HepG2 (cell line): ENCODE results near the gene CA10. TPM values are rescaled to one million over a fixed set of nuclear protein-coding genes. Genes with fewer than 3 reads are reported as not detected.

Experiments
- ATAC-seq: fragments of 200-7000 bp; cut with Tn5 transposase; 3 replicates; pipeline ENCODE4 v1.9.1; 2020; ENCODE audit warnings: mild to moderate bottlenecking, moderate library complexity
- BruUV-seq: library from RNA; stranded (reverse); fragments of 400-500 nt; replicated peaks from 2 replicates; lab custom pipeline; 2021; lab: Mats Ljungman, UMichigan
- CTCF ChIA-PET: fragments of 300-600 bp; formaldehyde crosslinking; extraction: SDS; loops from one replicate; lab custom pipeline; 2021; ENCODE audit warnings: low total read pairs, inconsistent platforms, low intra/inter-chr PET ratio; lab: Yijun Ruan, JAX
- POLR2A ChIA-PET: fragments of 350-600 bp; sonication (Branson Sonifier 250); formaldehyde crosslinking; loops from one replicate; lab custom pipeline; 2020; ENCODE audit warnings: antibody characterized with exemption, inconsistent platforms; lab: Yijun Ruan, JAX
- DNase-seq: peaks from one replicate; pipeline ENCODE4 v3.0.0-alpha.2; 2015; ENCODE audit warnings: low spot score
- FAIRE-seq: peaks from 3 replicates; lab custom pipeline; 2011; peaks lifted over from hg19 to GRCh38; lab: Jason Lieb, UNC
- H2AFZ ChIP-seq: one replicate; pipeline ENCODE4 v1.6.1; 2011; ENCODE audit warnings: low read length, inconsistent platforms
- H3K27ac ChIP-seq: fragments of 300-600 bp; 3 replicates; pipeline ENCODE4 v1.8.0; 2011; ENCODE audit warnings: mixed run types, mild to moderate bottlenecking, mixed read lengths, low read length, inconsistent platforms; ENCODE audit not compliant: insufficient read depth; ENCODE audit errors: extremely low read length
- H3K27me3 ChIP-seq, 2 experiments: fragments of 200-600 bp in 1 of 2; 2 replicates in 1 of 2; 3 replicates in 1 of 2; pipeline versions ENCODE4 v1.6.0 to v1.8.0; 2011; ENCODE audit warnings: low read length in 2 of 2, mild to moderate bottlenecking in 2 of 2, moderate library complexity in 2 of 2, inconsistent platforms in 1 of 2; ENCODE audit not compliant: insufficient read depth in 2 of 2, control insufficient read depth in 1 of 2
- H3K36me3 ChIP-seq, 2 experiments: fragments of 200-600 bp in 1 of 2; replicated peaks in 1 of 2; 2 replicates in 1 of 2; 3 replicates in 1 of 2; pipeline versions ENCODE4 v1.5.1 to v1.8.0; 2011; ENCODE audit warnings: low read length in 2 of 2, inconsistent platforms in 1 of 2; ENCODE audit not compliant: insufficient read depth in 2 of 2, control insufficient read depth in 1 of 2
- H3K4me1 ChIP-seq: 2 replicates; pipeline ENCODE4 v1.5.1; 2012; ENCODE audit warnings: low read length, inconsistent platforms; ENCODE audit not compliant: insufficient read depth
- H3K4me2 ChIP-seq: 2 replicates; pipeline ENCODE4 v1.6.0; 2011; ENCODE audit warnings: low read depth, low read length, inconsistent platforms
- H3K4me3 ChIP-seq, 3 experiments: fragments of 200-600 bp in 1 of 3; sonication (generic), shearing (Covaris generic) in 1 of 3; replicated peaks in 1 of 3; 2 replicates each; pipeline ENCODE4 v1.5.1; 2011 to 2016; ENCODE audit warnings: low read length in 3 of 3, inconsistent platforms in 2 of 3, low read depth in 2 of 3, mild to moderate bottlenecking in 2 of 3, control low read depth in 1 of 3, mixed read lengths in 1 of 3; ENCODE audit not compliant: insufficient read depth in 1 of 3
- H3K79me2 ChIP-seq: one replicate; pipeline ENCODE4 v1.6.1; 2011; ENCODE audit warnings: low read length, inconsistent platforms; ENCODE audit not compliant: insufficient read depth
- H3K9ac ChIP-seq: 2 replicates; pipeline ENCODE4 v1.6.0; 2011; ENCODE audit warnings: mild to moderate bottlenecking, low read depth, low read length, inconsistent platforms; ENCODE audit not compliant: insufficient read depth
- H3K9me3 ChIP-seq: 2 replicates; pipeline ENCODE4 v1.5.1; 2012; ENCODE audit warnings: mild to moderate bottlenecking, low read length
- H4K20me1 ChIP-seq: 2 replicates; pipeline ENCODE4 v1.6.0; 2011; ENCODE audit warnings: inconsistent platforms, mild to moderate bottlenecking, low read length, moderate library complexity; ENCODE audit not compliant: insufficient read depth
- RFX3 ChIP-seq: IDR thresholded peaks from 2 replicates; pipeline ENCODE4 v1.6.1; 2016; ENCODE audit warnings: missing biosample characterization, missing genetic modification reagents
- ZNF143 ChIP-seq: sonication (generic); formaldehyde crosslinking; IDR thresholded peaks from 2 replicates; pipeline ENCODE4 v1.4.0; 2020; ENCODE audit warnings: missing genetic modification reagents
- ZNF687 ChIP-seq: sonication (generic); formaldehyde crosslinking; IDR thresholded peaks from 2 replicates; pipeline ENCODE4 v1.5.1; 2020; ENCODE audit warnings: mild to moderate bottlenecking, missing genetic modification reagents, moderate library complexity
- ZNF850 ChIP-seq: sonication (generic); formaldehyde crosslinking; conservative IDR thresholded peaks from 2 replicates; pipeline ENCODE4 v1.9.0; 2021; ENCODE audit warnings: mild to moderate bottlenecking, missing genetic modification reagents
- WGBS: methylation state at CpG from one replicate; pipeline ENCODE4 v1.1.6; 2017; ENCODE audit warnings: low lambda C conversion rate; 5-methylcytosine and 5-hydroxymethylcytosine counted together
- in situ Hi-C: cut with HindIII; loops from 2 replicates; pipeline ENCODE4 v1.10.0; 2017; ENCODE audit warnings: low pct_unique_long_range_greater_than_20kb; ENCODE audit not compliant: extremely low pct_ligation_motif_present
- intact Hi-C: fragments of 100-400 bp; cut with micrococcal nuclease; formaldehyde crosslinking; loops from one replicate; pipeline ENCODE4 v1.10.0; 2022; ENCODE audit not compliant: unreplicated experiment
- polyA plus RNA-seq, 8 experiments: library from polyadenylated mRNA; depleted of rRNA in 3 of 8; stranded (reverse) in 7 of 8; unstranded in 1 of 8; fragments of >200 nt; fragmentation: Illumina TruSeq in 4 of 8; extraction: Trizol in 4 of 8; gene quantifications; 2 replicates each; pipeline versions ENCODE4 v1.2.1 to v1.2.3, GENCODE V29; 2011 to 2016; ENCODE audit warnings: low read depth in 4 of 8, missing spikeins in 1 of 8, mixed read lengths in 1 of 8; ENCODE audit not compliant: insufficient read depth in 1 of 8
- total RNA-seq, 5 experiments: library from RNA; depleted of rRNA; stranded (reverse); fragments of >200 nt; fragmentation: Illumina TruSeq; extraction: Trizol; gene quantifications; 2 replicates each; pipeline ENCODE4 v1.2.3, GENCODE V29; 2016; ENCODE audit warnings: low read depth in 1 of 5

Gene CA10
- total and polyA plus RNA-seq, 2 of the 13 experiments (the other 11 are each of a cell fraction or from before 2014, with no cell fraction given), result not detected

- DNase-seq (no peak), ATAC-seq (no peak), FAIRE-seq (no peak)
- TF ChIP-seq ZNF850 (CRISPR knock-in tag) (0 out of 2 replicates have a peak, but pooled peaks have one; percentile 89), ZNF687 (CRISPR knock-in tag) (no peak)
- Histone ChIP-seq H3K4me1 (no peaks in the 10 kb centered on the region), H3K27me3 (no peaks in the 10 kb centered on the region), H3K4me3 (no peak overlapping the region), H3K79me2 (no peaks in the 10 kb centered on the region), H3K9ac (no peak overlapping the region), H3K36me3 (no peaks in the 10 kb centered on the region), H4K20me1 (no peaks in the 10 kb centered on the region), H3K4me2 (no peak overlapping the region), H2AFZ (no peak overlapping the region), H3K9me3 (no peaks in the 10 kb centered on the region), H3K27ac (no peak overlapping the region)
- ChIA-PET POLR2A (no interaction called here), CTCF (no interaction called here)
- in situ Hi-C loops, result no loop called here
- no TSS peak for BruUV-seq
- 5% methylated on average over 10 of the region's 21 CpGs for WGBS
- intact Hi-C loops, result no loop called here
These were observed 490.2 kb downstream of the CA10 start for GRCh38 chr17:51668155-51668962.

- no peaks in the 10 kb centered on the region for H3K9me3 ChIP-seq
- no peaks in the 10 kb centered on the region for H3K4me1 ChIP-seq
- intact Hi-C loops, result no loop called here
- WGBS, result 50% methylated on average over 2 of the region's 2 CpGs
- BruUV-seq, result no TSS peak
- no peak overlapping the region for H2AFZ ChIP-seq
- ATAC-seq (no peak), FAIRE-seq (no peak), DNase-seq (no peak)
- no peak overlapping the region for H3K9ac ChIP-seq
- no peak overlapping the region for H3K27ac ChIP-seq
- H3K27me3 ChIP-seq, result no peaks in the 10 kb centered on the region
- in situ Hi-C loops, result no loop called here
- H4K20me1 ChIP-seq, result no peaks in the 10 kb centered on the region
- H3K79me2 ChIP-seq, result no peaks in the 10 kb centered on the region
- no peak overlapping the region for H3K4me2 ChIP-seq
- no peak overlapping the region for H3K4me3 ChIP-seq
- H3K36me3 ChIP-seq, result no peaks in the 10 kb centered on the region
- ChIA-PET CTCF (no interaction called here), POLR2A (no interaction called here)
- TF ChIP-seq ZNF143 (no peak), RFX3 (no peak)
These were observed 490.8 kb downstream of the CA10 start for GRCh38 chr17:51667706-51668083.
